ENCODE measurements around the gene GORAB. TPM values are rescaled to one million over a fixed set of nuclear protein-coding genes. Genes with fewer than 3 reads are reported as not detected.

The GORAB gene
- polyA plus RNA-seq, 1 donor from 2014 or later = 17.8 TPM

Other genes with a start within 250 kb of the GORAB start
- 0.10 TPM in 1 of 2 replicates, not detected in the other for gene PRRX1, start 132.0 kb downstream of the GORAB start, polyA plus RNA-seq